Measurements from ENCODE around the gene CHST8.

Gene CHST8

GRCh38 chr19:33679696-33680095 lies 57.9 kb downstream of the CHST8 start:
- TF ChIP-seq, protein P1, sequence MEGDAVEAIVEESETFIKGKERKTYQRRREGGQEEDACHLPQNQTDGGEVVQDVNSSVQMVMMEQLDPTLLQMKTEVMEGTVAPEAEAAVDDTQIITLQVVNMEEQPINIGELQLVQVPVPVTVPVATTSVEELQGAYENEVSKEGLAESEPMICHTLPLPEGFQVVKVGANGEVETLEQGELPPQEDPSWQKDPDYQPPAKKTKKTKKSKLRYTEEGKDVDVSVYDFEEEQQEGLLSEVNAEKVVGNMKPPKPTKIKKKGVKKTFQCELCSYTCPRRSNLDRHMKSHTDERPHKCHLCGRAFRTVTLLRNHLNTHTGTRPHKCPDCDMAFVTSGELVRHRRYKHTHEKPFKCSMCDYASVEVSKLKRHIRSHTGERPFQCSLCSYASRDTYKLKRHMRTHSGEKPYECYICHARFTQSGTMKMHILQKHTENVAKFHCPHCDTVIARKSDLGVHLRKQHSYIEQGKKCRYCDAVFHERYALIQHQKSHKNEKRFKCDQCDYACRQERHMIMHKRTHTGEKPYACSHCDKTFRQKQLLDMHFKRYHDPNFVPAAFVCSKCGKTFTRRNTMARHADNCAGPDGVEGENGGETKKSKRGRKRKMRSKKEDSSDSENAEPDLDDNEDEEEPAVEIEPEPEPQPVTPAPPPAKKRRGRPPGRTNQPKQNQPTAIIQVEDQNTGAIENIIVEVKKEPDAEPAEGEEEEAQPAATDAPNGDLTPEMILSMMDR (IDR thresholded peaks at IDR 0.05): no peak

GRCh38 chr19:33681081-33681680 lies 59.4 kb downstream of the CHST8 start:
- TF ChIP-seq, protein P1 (IDR thresholded peaks at IDR 0.05): no peak

DNA sequence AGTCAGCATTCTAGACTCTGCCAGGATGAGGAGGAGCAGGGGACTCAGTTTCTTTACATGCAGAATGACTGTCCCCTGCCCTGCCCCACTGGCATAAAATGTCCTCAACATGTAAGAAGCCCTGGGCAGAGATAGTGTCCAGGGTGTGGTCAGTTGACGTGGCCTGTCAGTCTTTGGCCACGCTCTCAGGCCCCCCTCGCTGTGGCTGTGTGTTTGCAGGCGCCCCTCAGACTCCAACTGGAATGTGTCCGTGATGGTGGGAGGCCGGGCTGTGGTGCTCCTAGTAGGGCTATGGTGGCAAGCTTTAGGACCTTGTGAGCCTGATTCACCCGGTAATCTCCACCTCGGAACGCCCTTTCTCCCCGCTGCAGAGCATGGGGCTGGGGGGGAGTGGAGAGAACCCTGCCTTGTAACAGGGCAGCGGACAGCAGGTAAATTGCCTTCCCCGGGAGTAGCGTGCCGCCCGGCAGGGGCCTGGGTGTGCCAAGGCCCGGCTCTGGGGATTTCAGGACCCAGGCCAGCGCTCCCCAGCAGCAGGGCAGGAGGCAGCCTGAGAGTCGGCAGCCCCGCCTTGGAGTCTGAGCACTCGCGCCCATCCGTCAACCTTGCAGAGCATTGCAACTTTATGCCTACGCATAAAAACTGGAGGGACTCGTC lies 62.3 kb downstream of the CHST8 start:
- TF ChIP-seq, protein P1 (IDR thresholded peaks at IDR 0.05): no peak

- TF ChIP-seq, protein P1 (IDR thresholded peaks at IDR 0.05): no peak
These were observed 62.9 kb downstream of the CHST8 start for GRCh38 chr19:33684538-33685232.

- TF ChIP-seq, protein P1 (IDR thresholded peaks at IDR 0.05): no peak
These were observed 63.8 kb downstream of the CHST8 start for GRCh38 chr19:33685541-33685940.

- TF ChIP-seq, protein P1 (IDR thresholded peaks at IDR 0.05): no peak
These were observed 64.5 kb downstream of the CHST8 start for GRCh38 chr19:33686262-33686661.

DNA sequence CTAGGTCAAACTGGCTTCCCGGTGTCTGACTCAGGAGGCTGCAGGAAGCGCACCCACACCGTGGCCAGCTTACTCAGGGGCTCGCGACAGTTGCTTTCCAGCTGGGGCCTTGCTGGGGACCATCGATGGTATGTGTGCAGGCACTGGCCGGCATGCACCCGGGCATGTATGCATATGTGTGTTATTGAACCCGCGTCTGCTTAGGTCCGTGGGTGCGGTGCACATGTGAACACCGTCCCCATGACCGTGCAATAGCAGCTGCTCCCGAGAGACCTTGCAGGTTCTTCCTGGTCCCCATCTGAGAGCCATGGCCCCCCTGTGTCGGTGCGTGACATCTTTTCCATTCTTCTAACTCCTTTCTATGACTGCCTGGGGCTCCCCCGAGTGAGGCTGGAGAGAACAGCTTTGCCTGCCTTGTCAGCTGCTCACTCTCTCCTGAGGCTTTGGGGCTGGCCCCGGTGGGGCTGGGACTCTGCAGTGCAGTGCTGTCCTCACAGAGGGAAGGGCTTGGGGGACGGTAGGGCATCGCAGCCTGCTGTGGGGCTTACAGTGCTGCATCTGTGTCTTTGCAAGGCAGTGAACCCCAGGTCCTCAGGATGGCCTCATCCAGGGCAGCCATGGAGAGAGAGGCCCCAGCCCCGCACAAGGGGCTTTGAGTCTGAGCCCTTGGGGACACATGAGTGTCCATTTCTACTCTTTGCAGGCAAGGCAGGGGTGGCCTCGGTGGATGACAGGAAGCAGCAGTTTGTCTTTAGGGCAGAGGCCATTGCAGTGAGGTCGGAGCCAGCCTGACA lies 65.1 kb downstream of the CHST8 start:
- TF ChIP-seq, protein P1 (IDR thresholded peaks at IDR 0.05): no peak

All from LNCAP (cell line).